Measurements from ENCODE around the gene FAAH.

FAAH gene

GRCh38 chr1:46461017-46461808 is 67.1 kb downstream of the FAAH start:
- no peak overlapping the region for H3K4me3 ChIP-seq (replicated peaks; ENCODE audit: low read depth, low read length)
- DNase-seq (ENCODE audit: extremely low read depth, low read depth): no peak
- no peak for TF ChIP-seq CTCF (IDR thresholded peaks at IDR 0.05; ENCODE audit: low read depth, low read length, missing control alignments)

GRCh38 chr1:46461809-46462448 is 67.8 kb downstream of the FAAH start:
- H3K4me3 ChIP-seq (replicated peaks; ENCODE audit: low read depth, low read length): no peak overlapping the region
- DNase-seq (ENCODE audit: extremely low read depth, low read depth): no peak

More at GRCh38 chr1:46461809-46462448, 67.8 kb downstream of the FAAH start:
- TF ChIP-seq CTCF (IDR thresholded peaks at IDR 0.05; ENCODE audit: low read depth, low read length, missing control alignments): no peak

Measured in HFF-Myc (cell line).